Measurements from ENCODE around the gene SERPINA7.

SERPINA7 gene

DNA sequence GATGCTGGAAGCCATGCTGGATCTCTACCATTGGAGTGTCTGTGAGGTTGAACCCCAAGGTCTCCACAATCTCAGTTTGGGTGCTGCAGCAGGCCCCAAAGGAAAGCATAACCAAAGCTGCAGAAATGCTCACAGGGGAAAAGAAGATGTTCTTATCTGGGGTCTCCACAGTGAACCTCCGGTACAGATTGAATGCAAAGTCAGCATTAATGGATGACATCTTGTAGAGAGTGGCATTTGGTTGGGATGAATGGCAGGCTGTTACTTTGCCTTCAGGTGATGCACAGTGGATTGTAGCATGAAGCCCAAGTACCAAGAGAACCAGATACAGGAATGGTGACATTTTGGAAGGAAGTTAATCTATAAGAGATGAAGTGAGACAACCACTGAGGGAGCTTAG lies 1.8 kb downstream of the SERPINA7 start:
- no peak overlapping the region for H3K27ac ChIP-seq
- no peak for TF ChIP-seq ZFX (IDR thresholded peaks at IDR 0.05; ENCODE audit: borderline replicate concordance)
- TF ChIP-seq, protein P1, sequence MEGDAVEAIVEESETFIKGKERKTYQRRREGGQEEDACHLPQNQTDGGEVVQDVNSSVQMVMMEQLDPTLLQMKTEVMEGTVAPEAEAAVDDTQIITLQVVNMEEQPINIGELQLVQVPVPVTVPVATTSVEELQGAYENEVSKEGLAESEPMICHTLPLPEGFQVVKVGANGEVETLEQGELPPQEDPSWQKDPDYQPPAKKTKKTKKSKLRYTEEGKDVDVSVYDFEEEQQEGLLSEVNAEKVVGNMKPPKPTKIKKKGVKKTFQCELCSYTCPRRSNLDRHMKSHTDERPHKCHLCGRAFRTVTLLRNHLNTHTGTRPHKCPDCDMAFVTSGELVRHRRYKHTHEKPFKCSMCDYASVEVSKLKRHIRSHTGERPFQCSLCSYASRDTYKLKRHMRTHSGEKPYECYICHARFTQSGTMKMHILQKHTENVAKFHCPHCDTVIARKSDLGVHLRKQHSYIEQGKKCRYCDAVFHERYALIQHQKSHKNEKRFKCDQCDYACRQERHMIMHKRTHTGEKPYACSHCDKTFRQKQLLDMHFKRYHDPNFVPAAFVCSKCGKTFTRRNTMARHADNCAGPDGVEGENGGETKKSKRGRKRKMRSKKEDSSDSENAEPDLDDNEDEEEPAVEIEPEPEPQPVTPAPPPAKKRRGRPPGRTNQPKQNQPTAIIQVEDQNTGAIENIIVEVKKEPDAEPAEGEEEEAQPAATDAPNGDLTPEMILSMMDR (IDR thresholded peaks at IDR 0.05), result no peak

DNA sequence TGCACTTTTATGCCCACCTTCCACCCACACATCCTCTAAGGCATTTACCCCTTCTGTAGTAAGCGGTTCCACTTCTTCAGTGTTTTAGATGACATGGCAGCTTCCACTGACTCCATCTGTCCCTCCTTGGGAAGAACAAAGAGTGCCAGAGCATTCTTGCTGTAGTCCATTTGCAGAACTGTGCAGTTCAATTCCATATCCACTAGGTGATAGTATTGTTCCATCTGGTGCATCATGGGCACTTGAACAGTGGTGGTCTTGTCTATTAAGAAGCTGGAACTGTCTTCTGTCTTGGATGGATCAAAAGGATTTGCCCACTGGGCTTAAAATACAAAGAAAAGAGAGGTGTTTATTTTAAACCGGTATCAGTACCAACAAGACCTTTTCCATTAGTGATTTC lies 3.5 kb downstream of the SERPINA7 start:
- H3K27ac ChIP-seq, result no peak overlapping the region
- no peak for TF ChIP-seq ZFX (IDR thresholded peaks at IDR 0.05; ENCODE audit: borderline replicate concordance)
- TF ChIP-seq, protein P1 (IDR thresholded peaks at IDR 0.05), result peak; percentile 49

DNA sequence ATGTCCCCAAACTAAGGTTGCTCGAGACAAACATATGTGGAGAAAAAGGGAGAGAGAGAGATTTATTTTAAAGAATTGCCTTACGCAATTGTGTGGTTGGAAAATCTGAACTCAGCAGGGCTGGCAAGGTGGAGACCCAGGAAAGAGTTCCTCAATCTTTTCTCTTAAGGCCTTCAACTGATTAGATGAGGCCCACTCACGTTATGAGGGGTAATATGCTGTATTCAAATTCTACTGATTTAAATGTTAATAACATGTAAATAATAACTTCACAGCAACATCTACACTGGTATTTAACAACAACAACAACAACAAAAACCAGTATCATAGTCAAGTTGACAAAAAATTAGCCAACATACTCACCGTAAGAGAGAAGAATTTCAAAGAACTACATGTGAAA lies 14.6 kb downstream of the SERPINA7 start:
- TF ChIP-seq ZFX (IDR thresholded peaks at IDR 0.05; ENCODE audit: borderline replicate concordance), result no peak
- TF ChIP-seq, protein P1 (IDR thresholded peaks at IDR 0.05), result no peak
- no peak overlapping the region for H3K27ac ChIP-seq

DNA sequence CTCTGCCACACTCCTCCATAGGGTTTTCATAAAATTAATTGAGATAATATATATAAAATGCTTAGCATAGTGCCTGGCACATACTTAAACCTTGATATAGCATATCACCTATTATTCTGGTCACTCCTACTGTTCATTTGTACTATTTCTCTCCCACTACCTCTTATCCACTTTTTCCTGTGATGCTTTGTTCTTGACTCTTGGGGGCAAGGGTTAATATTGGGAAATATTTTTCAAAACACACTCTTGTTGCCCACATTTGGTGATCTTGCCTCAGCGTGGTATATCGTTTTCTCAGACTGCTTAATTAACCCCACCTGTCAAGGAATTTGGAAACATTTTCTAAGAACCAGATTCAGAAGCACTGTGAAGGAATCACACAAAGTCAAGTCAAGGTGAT lies 16.3 kb downstream of the SERPINA7 start:
- no peak for TF ChIP-seq ZFX (IDR thresholded peaks at IDR 0.05; ENCODE audit: borderline replicate concordance)
- TF ChIP-seq, protein P1 (IDR thresholded peaks at IDR 0.05), result no peak
- no peak overlapping the region for H3K27ac ChIP-seq

DNA sequence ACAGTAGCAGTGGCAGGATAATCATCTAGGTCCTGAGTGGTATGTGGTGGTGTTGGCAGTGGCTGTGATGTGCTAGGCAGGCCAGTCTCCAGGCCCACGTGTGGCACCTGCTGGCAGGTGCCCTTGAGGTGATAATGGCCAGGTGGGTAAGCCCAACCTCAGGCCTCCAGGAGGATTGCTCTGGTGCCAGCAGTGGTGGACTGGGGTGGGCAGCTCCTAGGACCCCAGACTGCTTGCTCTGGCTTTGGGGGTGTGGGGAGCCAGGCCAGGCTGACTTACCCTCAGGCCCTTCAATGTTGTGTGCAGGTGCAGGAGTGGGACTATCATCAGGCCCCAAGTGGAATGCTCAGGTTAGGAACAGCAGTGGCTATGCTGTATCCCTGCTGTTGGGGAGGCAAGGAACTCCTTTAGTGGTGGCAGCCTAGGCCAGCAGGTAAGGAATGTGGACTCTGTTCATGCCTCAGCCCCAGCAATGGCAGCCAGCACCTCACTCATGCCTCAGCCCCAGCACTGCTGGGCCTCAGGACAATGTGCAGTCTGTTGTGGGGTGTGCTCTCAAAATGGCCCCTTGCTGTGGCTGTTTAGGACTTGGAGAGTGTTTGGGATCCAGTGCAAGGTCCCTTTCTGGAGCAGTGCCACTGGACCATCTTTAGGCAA lies 24.3 kb downstream of the SERPINA7 start:
- no peak for TF ChIP-seq ZFX (IDR thresholded peaks at IDR 0.05; ENCODE audit: borderline replicate concordance)
- TF ChIP-seq, protein P1 (IDR thresholded peaks at IDR 0.05), result no peak
- no peak overlapping the region for H3K27ac ChIP-seq

DNA sequence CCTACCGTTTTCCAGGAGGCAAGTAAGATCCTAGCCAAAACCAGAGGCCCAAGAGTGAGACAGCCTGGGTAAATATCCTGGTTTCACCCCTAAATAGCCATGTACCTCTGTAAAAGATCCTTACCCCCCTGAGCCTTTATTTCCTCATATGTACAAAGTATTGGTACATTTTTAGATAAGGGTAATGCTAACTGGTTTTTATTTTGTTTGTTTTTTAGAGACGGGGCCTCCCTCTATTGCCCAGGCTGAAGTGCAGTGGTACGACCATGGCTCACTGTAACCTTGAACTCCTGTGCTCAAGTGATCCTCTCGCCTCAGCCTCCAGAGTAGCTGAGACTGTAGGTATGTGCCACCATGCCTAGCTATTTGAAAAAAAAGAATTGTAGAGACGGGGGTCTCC lies 29.4 kb downstream of the SERPINA7 start:
- no peak for TF ChIP-seq ZFX (IDR thresholded peaks at IDR 0.05; ENCODE audit: borderline replicate concordance)
- TF ChIP-seq, protein P1 (IDR thresholded peaks at IDR 0.05), result no peak

DNA sequence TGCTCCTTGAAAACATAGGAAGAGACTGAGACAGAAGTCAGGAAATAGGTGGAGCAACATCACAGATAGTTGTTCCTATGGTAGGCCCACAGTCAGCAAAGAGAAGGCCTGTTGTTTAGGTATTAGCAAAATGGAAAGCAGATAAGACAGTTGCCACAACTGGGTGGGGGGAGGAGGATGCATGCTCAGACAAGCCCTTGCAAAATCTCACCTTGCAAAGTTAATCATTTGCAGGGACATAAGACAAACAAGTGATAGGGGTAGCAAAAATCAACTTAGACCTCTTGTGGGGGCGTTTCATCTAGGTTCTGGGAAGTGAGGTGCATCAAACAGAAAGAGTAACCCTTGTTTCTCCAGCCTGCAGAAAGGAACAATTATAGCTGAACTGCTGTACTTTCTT lies 30.7 kb downstream of the SERPINA7 start:
- TF ChIP-seq, protein P1 (IDR thresholded peaks at IDR 0.05), result no peak
- TF ChIP-seq ZFX (IDR thresholded peaks at IDR 0.05; ENCODE audit: borderline replicate concordance), result no peak
- no peak overlapping the region for H3K27ac ChIP-seq

More for the DNA sequence above, 29.4 kb downstream of the SERPINA7 start:
- no peak overlapping the region for H3K27ac ChIP-seq
